Measurements from ENCODE around the gene HDAC6. TPM values are rescaled to one million over a fixed set of nuclear protein-coding genes. Genes with fewer than 3 reads are reported as not detected.

HDAC6 gene
- total RNA-seq, result 10 to 100 TPM; 78.9 to 91.8 TPM
- long read RNA-seq, full-length matches to known transcripts, result 11 of 43 reads
- long read RNA-seq, partial matches to known transcripts, result 23 of 43 reads
- long read RNA-seq, other reads (novel, unspliced or antisense), result 9 of 43 reads

- DNase-seq, result peak; percentile 94 to 97
- ATAC-seq, result peak; percentile 86
- intact Hi-C loops (cut with DNase I, micrococcal nuclease), result no loop called here
Measured at GRCh38 chrX:48801280-48802088, at the start of gene HDAC6. Gene HDAC6, plus strand, starts transcription at chrX:48802067. Its CDS starts 626 bp downstream, at chrX:48802693.

GRCh38 chrX:48752498-48752897 is 49.4 kb upstream of the HDAC6 start:
- ATAC-seq, result no peak
- DNase-seq, result no peak

GRCh38 chrX:48753708-48754228 is 48.1 kb upstream of the HDAC6 start:
- intact Hi-C loops (cut with DNase I, micrococcal nuclease), result no loop called here
- DNase-seq (no peak), ATAC-seq (no peak)

More at GRCh38 chrX:48752498-48752897, 49.4 kb upstream of the HDAC6 start:
- intact Hi-C loops (cut with DNase I, micrococcal nuclease), result no loop called here

- intact Hi-C loops (cut with DNase I, micrococcal nuclease), result no loop called here
- no peak for ATAC-seq
- no peak for DNase-seq
Measured at GRCh38 chrX:48754238-48754637, 47.6 kb upstream of the HDAC6 start.

- DNase-seq (peak; percentile 72 to 78), ATAC-seq (peak; percentile 95)
- intact Hi-C loops (cut with DNase I, micrococcal nuclease), result no loop called here
Measured at GRCh38 chrX:48761674-48762471, 40.0 kb upstream of the HDAC6 start, which contains the start of gene GLOD5. Gene GLOD5, plus strand, starts transcription at chrX:48761747. Its CDS starts 44 bp downstream, at chrX:48761791.

GRCh38 chrX:48769230-48769629 is 32.6 kb upstream of the HDAC6 start:
- ATAC-seq, result no peak
- intact Hi-C loops (cut with DNase I, micrococcal nuclease), result no loop called here
- no peak for DNase-seq

GRCh38 chrX:48770296-48770695 is 31.6 kb upstream of the HDAC6 start:
- ATAC-seq (no peak), DNase-seq (no peak)
- intact Hi-C loops (cut with DNase I, micrococcal nuclease), result no loop called here

GRCh38 chrX:48772602-48773001 is 29.3 kb upstream of the HDAC6 start:
- ATAC-seq, result no peak
- DNase-seq, result no peak
- intact Hi-C loops (cut with DNase I, micrococcal nuclease), result no loop called here

GRCh38 chrX:48776818-48777439 is 24.9 kb upstream of the HDAC6 start:
- intact Hi-C loops (cut with DNase I, micrococcal nuclease), result no loop called here
- ATAC-seq, result no peak
- no peak for DNase-seq

GRCh38 chrX:48779399-48779798 is 22.5 kb upstream of the HDAC6 start:
- no peak for ATAC-seq
- no peak for DNase-seq
- intact Hi-C loops (cut with DNase I, micrococcal nuclease), result no loop called here

- DNase-seq, result no peak
- intact Hi-C loops (cut with DNase I, micrococcal nuclease), result no loop called here
- ATAC-seq, result no peak
Measured at GRCh38 chrX:48781705-48782104, 20.2 kb upstream of the HDAC6 start.

GRCh38 chrX:48782216-48782615 is 19.7 kb upstream of the HDAC6 start:
- ATAC-seq (no peak), DNase-seq (no peak)
- intact Hi-C loops (cut with DNase I, micrococcal nuclease), result no loop called here

- no peak for ATAC-seq
- no peak for DNase-seq
- intact Hi-C loops (cut with DNase I, micrococcal nuclease), result no loop called here
Measured at GRCh38 chrX:48782795-48783194, 19.1 kb upstream of the HDAC6 start.

GRCh38 chrX:48784726-48785125 is 17.1 kb upstream of the HDAC6 start:
- ATAC-seq (no peak), DNase-seq (no peak)
- intact Hi-C loops (cut with DNase I, micrococcal nuclease), result no loop called here

- intact Hi-C loops (cut with DNase I, micrococcal nuclease), result no loop called here
- no peak for ATAC-seq
- DNase-seq, result no peak
Measured at GRCh38 chrX:48785186-48785539, 16.7 kb upstream of the HDAC6 start.

- intact Hi-C loops (cut with DNase I, micrococcal nuclease), result no loop called here
- DNase-seq (no peak), ATAC-seq (no peak)
Measured at GRCh38 chrX:48785540-48786214, 16.2 kb upstream of the HDAC6 start.

- ATAC-seq, result no peak
- no peak for DNase-seq
Measured at GRCh38 chrX:48786341-48786800, 15.5 kb upstream of the HDAC6 start, which contains the start of gene GATA1. Gene GATA1, plus strand, starts transcription at chrX:48786590. Its CDS starts 4,520 bp downstream, at chrX:48791110.

GRCh38 chrX:48786825-48787504 is 14.9 kb upstream of the HDAC6 start:
- intact Hi-C loops (cut with DNase I, micrococcal nuclease), result no loop called here
- ATAC-seq (no peak), DNase-seq (no peak)

More at GRCh38 chrX:48786341-48786800, 15.5 kb upstream of the HDAC6 start, which contains the start of gene GATA1:
- intact Hi-C loops (cut with DNase I, micrococcal nuclease), result no loop called here
